ENCODE data around the gene ENOX1. TPM values are rescaled to one million over a fixed set of nuclear protein-coding genes. Genes with fewer than 3 reads are reported as not detected.

ENOX1 gene
- total and polyA plus RNA-seq, 9 of the 15 experiments (the other 6 are each of a cell fraction or from before 2014, with no cell fraction given), result not detected

DNA sequence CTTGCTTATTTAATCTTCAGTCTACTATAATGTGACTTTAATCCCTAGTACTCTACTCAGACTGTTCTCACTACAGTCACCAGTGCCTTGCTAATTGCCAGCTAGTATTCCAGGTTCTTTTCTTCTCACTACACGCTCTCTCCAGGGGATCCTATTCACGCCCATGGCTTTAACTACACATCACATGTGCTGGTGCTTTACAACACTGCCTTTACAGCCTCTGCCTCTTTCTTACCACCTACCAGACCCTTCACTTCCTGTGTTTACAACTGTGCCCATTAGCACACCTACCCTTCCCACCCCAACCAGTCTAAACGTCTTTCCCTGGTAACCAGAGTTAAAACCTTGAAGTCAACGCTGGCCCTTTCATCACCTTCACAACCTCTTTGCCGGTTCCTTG, 513.9 kb downstream of the ENOX1 start:
- Histone ChIP-seq H3K9me1 (ENCODE audit: control insufficient read depth, insufficient read depth, low read length) (no peaks in the 10 kb centered on the region), H3K9me3 (replicated peaks; ENCODE audit: control insufficient read depth, insufficient read depth, low read depth, low read length) (no peaks in the 10 kb centered on the region), H3K4me2 (ENCODE audit: insufficient read depth, low read length) (no peak overlapping the region), H3K4me1 (replicated peaks in 1 of 2; ENCODE audit: control insufficient read depth in 2 of 2, insufficient read depth in 2 of 2, low read length in 2 of 2) (no peaks in the 10 kb centered on the region), H3K27me3 (ENCODE audit: control insufficient read depth in 2 of 2, insufficient read depth in 2 of 2, low read length in 2 of 2) (no peaks in the 10 kb centered on the region), H3K9ac (ENCODE audit: insufficient read depth in 1 of 2, low read depth in 2 of 2, low read length in 2 of 2) (no peak overlapping the region), H3K27ac (ENCODE audit: extremely low read depth, low read depth, low read length) (no peak overlapping the region), H3K4me3 (no peak overlapping the region), H3K79me2 (ENCODE audit: control insufficient read depth, insufficient read depth, low read length) (no peaks in the 10 kb centered on the region), H4K20me1 (replicated peaks; ENCODE audit: control insufficient read depth, insufficient read depth, low read length) (no peaks in the 10 kb centered on the region), H3K36me3 (ENCODE audit: control insufficient read depth, insufficient read depth, low read length) (no peaks in the 10 kb centered on the region), H2AFZ (ENCODE audit: low read depth, low read length) (no peak overlapping the region)
- FAIRE-seq (no peak), DNase-seq (ENCODE audit: extremely low read depth in 1 of 4, low spot score in 3 of 4) (no peak), ATAC-seq (no peak)
- in situ Hi-C loops (cut with MboI) (no loop called here), intact Hi-C loops (cut with micrococcal nuclease) (no loop called here)
- POLR2A ChIA-PET, result no interaction called here
- CTCF ChIA-PET (ENCODE audit: low intra/inter-chr PET ratio), result no interaction called here
- WGBS (ENCODE audit: insufficient coverage, low coverage, missing lambda C conversion rate), result 0% methylated on average over 2 of the region's 5 CpGs
- no peak for TF ChIP-seq MTA1 (IDR thresholded peaks at IDR 0.05; ENCODE audit: borderline replicate concordance)
- no peak for TF ChIP-seq MEF2D (tag; conservative IDR thresholded peaks at IDR 0.05; ENCODE audit: low read depth)
- TF ChIP-seq, protein P1, sequence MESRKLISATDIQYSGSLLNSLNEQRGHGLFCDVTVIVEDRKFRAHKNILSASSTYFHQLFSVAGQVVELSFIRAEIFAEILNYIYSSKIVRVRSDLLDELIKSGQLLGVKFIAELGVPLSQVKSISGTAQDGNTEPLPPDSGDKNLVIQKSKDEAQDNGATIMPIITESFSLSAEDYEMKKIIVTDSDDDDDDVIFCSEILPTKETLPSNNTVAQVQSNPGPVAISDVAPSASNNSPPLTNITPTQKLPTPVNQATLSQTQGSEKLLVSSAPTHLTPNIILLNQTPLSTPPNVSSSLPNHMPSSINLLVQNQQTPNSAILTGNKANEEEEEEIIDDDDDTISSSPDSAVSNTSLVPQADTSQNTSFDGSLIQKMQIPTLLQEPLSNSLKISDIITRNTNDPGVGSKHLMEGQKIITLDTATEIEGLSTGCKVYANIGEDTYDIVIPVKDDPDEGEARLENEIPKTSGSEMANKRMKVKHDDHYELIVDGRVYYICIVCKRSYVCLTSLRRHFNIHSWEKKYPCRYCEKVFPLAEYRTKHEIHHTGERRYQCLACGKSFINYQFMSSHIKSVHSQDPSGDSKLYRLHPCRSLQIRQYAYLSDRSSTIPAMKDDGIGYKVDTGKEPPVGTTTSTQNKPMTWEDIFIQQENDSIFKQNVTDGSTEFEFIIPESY (CRISPR knock-in tag; IDR thresholded peaks at IDR 0.05), result no peak
- no peak for TF ChIP-seq GTF2E2 (tag; IDR thresholded peaks at IDR 0.05)
- no peak for TF ChIP-seq DACH1 (IDR thresholded peaks at IDR 0.05; ENCODE audit: partially characterized antibody)
- BruUV-seq (replicated peaks), result no TSS peak

GRCh38 chr13:43271152-43271551, 515.6 kb downstream of the ENOX1 start:
- FAIRE-seq, result no peak

More at GRCh38 chr13:43271152-43271551, 515.6 kb downstream of the ENOX1 start:
- Histone ChIP-seq H3K4me2 (ENCODE audit: insufficient read depth, low read length) (no peak overlapping the region), H3K36me3 (ENCODE audit: control insufficient read depth, insufficient read depth, low read length) (no peaks in the 10 kb centered on the region), H3K79me2 (ENCODE audit: control insufficient read depth, insufficient read depth, low read length) (no peaks in the 10 kb centered on the region), H4K20me1 (replicated peaks; ENCODE audit: control insufficient read depth, insufficient read depth, low read length) (no peaks in the 10 kb centered on the region), H2AFZ (ENCODE audit: low read depth, low read length) (no peak overlapping the region), H3K9me1 (ENCODE audit: control insufficient read depth, insufficient read depth, low read length) (no peaks in the 10 kb centered on the region), H3K4me1 (replicated peaks in 1 of 2; ENCODE audit: control insufficient read depth in 2 of 2, insufficient read depth in 2 of 2, low read length in 2 of 2) (no peaks in the 10 kb centered on the region), H3K27me3 (ENCODE audit: control insufficient read depth in 2 of 2, insufficient read depth in 2 of 2, low read length in 2 of 2) (no peaks in the 10 kb centered on the region), H3K4me3 (no peak overlapping the region), H3K9me3 (replicated peaks; ENCODE audit: control insufficient read depth, insufficient read depth, low read depth, low read length) (no peaks in the 10 kb centered on the region), H3K9ac (ENCODE audit: insufficient read depth in 1 of 2, low read depth in 2 of 2, low read length in 2 of 2) (no peak overlapping the region), H3K27ac (ENCODE audit: extremely low read depth, low read depth, low read length) (no peak overlapping the region)
- BruUV-seq (replicated peaks), result no TSS peak
- in situ Hi-C loops (cut with MboI) (no loop called here), intact Hi-C loops (cut with micrococcal nuclease) (no loop called here)
- TF ChIP-seq ZNF316 (IDR thresholded peaks at IDR 0.05) (peak; percentile 34), E2F4 (CRISPR knock-in tag; IDR thresholded peaks at IDR 0.05; ENCODE audit: low read depth) (no peak)
- ATAC-seq (no peak), DNase-seq (ENCODE audit: extremely low read depth in 1 of 4, low spot score in 3 of 4) (no peak)
- ChIA-PET CTCF (ENCODE audit: low intra/inter-chr PET ratio) (no interaction called here), POLR2A (no interaction called here)
- 0% methylated on average over 2 of the region's 2 CpGs for WGBS (ENCODE audit: insufficient coverage, low coverage, missing lambda C conversion rate)
